ENCODE results near the gene RMND5A.
A peak's percentile ranks its signal among the peaks of the same experiment; 100 is the strongest.
"Not testable (repeated sequence)": the region's sequence is repeated elsewhere in the genome, so short reads cannot be mapped to it uniquely, and the experiment has no call there.

Gene RMND5A

DNA sequence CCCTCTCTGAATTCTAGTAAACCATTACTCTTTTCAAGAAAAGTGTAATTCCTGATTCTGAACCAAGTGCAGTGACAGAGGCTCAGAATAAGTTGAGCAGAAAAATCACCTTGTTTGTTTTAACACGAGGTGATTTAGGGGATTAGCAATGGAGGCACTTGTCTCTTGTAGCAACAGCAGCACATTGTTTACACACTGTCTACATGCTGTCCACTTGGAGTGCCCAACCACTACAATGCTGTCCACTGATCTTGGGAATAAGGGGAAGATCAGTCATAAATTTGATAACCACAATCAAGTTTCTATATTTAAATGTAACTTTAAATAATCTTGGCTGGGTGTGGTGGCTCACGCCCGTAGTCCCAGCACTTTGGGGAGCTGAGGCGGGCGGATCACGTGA, 13.9 kb upstream of the RMND5A start:
- no peak for DNase-seq (ENCODE audit: extremely low spot score)
- ChIA-PET POLR2A (no interaction called here), CTCF (no interaction called here)
- TF ChIP-seq, protein P1, sequence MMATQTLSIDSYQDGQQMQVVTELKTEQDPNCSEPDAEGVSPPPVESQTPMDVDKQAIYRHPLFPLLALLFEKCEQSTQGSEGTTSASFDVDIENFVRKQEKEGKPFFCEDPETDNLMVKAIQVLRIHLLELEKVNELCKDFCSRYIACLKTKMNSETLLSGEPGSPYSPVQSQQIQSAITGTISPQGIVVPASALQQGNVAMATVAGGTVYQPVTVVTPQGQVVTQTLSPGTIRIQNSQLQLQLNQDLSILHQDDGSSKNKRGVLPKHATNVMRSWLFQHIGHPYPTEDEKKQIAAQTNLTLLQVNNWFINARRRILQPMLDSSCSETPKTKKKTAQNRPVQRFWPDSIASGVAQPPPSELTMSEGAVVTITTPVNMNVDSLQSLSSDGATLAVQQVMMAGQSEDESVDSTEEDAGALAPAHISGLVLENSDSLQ (IDR thresholded peaks at IDR 0.05), result no peak
- no peak for TF ChIP-seq L3MBTL2 (conservative IDR thresholded peaks at IDR 0.05)

DNA sequence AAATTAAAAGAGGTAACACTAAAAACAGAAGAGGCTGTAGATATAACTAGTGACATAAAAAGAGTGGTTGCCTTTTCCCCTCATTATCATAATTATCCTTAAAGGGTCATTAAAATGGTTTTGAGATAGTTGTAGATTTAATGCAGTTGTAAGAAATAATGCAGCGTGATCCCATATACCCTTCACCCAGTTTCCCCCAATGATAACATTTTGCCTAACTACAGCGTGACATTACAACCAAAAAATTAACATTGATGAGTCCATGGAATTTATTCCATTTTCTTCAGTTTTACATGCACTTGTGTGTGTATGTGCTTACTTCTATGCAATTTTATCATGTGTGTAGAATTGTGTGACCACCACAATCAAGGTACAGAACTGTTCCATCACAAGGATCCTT, 13.2 kb upstream of the RMND5A start:
- no peak for DNase-seq (ENCODE audit: extremely low spot score)
- ChIA-PET POLR2A (no interaction called here), CTCF (no interaction called here)
- TF ChIP-seq TARDBP (IDR thresholded peaks at IDR 0.05) (no peak), FOXM1 (IDR thresholded peaks at IDR 0.05; ENCODE audit: borderline replicate concordance) (no peak), BHLHE40 (IDR thresholded peaks at IDR 0.05; ENCODE audit: borderline replicate concordance) (no peak)

- POLR2A ChIA-PET; DNase-seq (ENCODE audit: extremely low spot score); CTCF ChIA-PET: not testable (repeated sequence)
These were observed 12.0 kb upstream of the RMND5A start for GRCh38 chr2:86708126-86708525.

DNA sequence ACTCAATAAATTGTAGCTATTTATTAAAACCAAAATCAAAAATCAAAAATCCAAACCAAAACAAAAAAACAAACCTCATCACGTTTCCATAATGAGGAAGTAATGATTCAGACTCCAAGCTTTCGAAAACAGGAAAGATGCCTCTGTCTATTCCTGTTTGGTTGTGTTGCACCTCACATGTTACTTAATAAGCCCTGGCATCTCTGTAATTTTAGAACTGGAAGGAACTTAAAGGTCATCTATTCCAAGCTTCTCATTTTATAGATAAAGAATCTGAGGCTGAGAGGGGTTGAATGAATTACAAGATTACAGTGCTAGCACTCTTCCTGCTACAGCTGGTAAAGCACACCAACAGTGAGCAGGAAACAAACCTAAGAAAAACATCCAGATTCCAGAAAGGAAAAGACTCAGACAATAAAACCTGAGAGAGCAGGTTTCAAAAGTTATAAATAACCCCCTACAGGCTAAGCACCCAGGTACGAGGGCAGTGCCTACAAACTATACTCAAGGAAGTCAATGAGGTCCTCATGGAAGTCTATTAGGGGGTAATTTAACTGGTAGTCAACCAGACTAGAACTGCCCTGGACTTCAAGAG, 5.4 kb upstream of the RMND5A start:
- DNase-seq (ENCODE audit: extremely low spot score); POLR2A ChIA-PET; CTCF ChIA-PET: not testable (repeated sequence)

DNA sequence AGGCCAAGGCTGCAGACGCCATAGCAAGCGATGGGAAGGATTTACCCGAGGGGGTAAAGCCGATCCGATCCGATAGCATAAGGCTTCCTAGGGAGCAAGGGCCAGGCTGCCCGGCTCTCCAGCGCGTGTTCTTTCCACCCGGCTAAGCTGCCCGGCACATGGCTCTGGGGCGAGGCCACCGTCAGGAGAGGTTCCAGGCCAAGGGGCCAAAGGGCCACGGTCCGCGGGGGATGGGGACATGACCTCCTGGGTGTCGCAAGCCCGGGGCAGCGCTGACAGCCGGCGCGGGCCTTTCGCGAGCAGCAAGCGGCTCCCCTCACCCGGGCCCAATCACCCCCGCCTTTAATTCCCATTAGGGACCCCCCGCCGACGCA, 841 bp upstream of the RMND5A start:
- DNase-seq (ENCODE audit: extremely low spot score); POLR2A ChIA-PET; CTCF ChIA-PET: not testable (repeated sequence)

DNA sequence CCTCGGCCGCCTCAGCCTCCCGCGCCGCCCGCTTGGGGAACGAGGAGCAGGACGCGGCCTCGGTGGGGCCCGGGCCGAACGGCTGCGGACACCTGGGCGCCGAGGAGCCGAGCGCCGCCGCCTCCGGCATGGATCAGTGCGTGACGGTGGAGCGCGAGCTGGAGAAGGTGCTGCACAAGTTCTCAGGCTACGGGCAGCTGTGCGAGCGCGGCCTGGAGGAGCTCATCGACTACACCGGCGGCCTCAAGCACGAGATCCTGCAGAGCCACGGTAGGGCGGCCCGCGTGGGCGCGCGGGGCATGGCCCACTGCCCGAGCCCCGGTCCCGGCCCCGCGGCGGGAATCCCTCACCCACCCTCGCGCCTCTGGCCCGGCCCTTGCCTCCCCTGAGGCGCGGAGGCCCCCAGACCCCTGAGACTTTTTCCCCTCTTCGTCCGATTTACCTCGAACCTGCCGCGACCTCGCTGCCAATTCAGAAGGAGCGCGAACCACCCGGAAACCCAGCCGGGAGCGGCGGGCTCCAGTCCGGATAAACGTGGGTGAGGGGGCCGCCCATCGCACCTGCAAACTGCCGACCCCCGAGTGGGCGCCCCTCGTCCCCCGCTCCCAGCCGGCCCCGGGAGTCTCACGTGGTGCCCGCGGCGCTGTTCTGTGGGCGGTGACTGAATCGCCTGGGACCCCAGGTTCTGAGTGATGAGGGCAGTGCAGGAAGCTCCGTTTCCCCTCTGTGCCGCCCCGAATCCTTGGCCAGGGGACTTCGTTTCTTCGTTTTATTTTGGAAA, 639 bp downstream of the RMND5A start:
- TF ChIP-seq L3MBTL2 (conservative IDR thresholded peaks at IDR 0.05), result 0 out of 2 replicates have a peak, but pooled peaks have one; percentile 24
- DNase-seq (ENCODE audit: extremely low spot score); CTCF ChIA-PET; POLR2A ChIA-PET: not testable (repeated sequence)

GRCh38 chr2:86725706-86726105, 5.6 kb downstream of the RMND5A start:
- DNase-seq (ENCODE audit: extremely low spot score); CTCF ChIA-PET; POLR2A ChIA-PET: not testable (repeated sequence)

- CTCF ChIA-PET; POLR2A ChIA-PET; DNase-seq (ENCODE audit: extremely low spot score): not testable (repeated sequence)
These were observed 12.0 kb downstream of the RMND5A start for GRCh38 chr2:86732040-86732525.

DNA sequence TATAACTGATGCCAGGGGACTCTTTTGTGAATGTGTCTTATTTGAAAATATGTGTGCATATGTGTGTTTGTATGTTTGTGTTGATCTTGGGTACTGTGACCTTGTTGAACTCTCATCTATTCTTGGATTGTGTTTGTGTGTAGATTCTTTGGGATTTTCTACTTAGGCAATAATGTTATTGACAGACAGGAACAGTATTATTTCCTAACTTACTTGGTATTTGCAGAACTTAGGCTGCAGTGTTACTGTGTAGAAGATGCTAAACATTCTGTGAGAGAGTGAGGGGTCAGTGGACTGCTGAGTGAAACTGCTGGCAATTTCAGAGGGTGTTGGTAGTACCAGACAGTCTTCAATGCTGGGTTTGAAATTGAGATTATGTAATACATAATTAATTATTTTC, 12.7 kb downstream of the RMND5A start:
- DNase-seq (ENCODE audit: extremely low spot score); CTCF ChIA-PET; POLR2A ChIA-PET: not testable (repeated sequence)

GRCh38 chr2:86733528-86733927, 13.4 kb downstream of the RMND5A start:
- POLR2A ChIA-PET; CTCF ChIA-PET; DNase-seq (ENCODE audit: extremely low spot score): not testable (repeated sequence)

- POLR2A ChIA-PET; CTCF ChIA-PET; DNase-seq (ENCODE audit: extremely low spot score): not testable (repeated sequence)
These were observed 14.8 kb downstream of the RMND5A start for GRCh38 chr2:86734896-86735295.

GRCh38 chr2:86739485-86739884, 19.4 kb downstream of the RMND5A start:
- CTCF ChIA-PET; POLR2A ChIA-PET; DNase-seq (ENCODE audit: extremely low spot score): not testable (repeated sequence)

GRCh38 chr2:86739889-86740288, 19.8 kb downstream of the RMND5A start:
- POLR2A ChIA-PET; CTCF ChIA-PET; DNase-seq (ENCODE audit: extremely low spot score): not testable (repeated sequence)

GRCh38 chr2:86741889-86742498, 21.9 kb downstream of the RMND5A start:
- CTCF ChIA-PET; DNase-seq (ENCODE audit: extremely low spot score); POLR2A ChIA-PET: not testable (repeated sequence)

Data from HEK293T (cell line).